ENCODE data around the gene LILRA6.
"Not testable (repeated sequence)": the region's sequence is repeated elsewhere in the genome, so short reads cannot be mapped to it uniquely, and the experiment has no call there.

The LILRA6 gene

GRCh38 chr19:54262470-54262869 lies 19.9 kb upstream of the LILRA6 start:
- DNase-seq (ENCODE audit: low read depth) = no peak

GRCh38 chr19:54262066-54262465 lies 19.5 kb upstream of the LILRA6 start:
- DNase-seq (ENCODE audit: low read depth) = no peak

- DNase-seq (ENCODE audit: low read depth) = no peak
Observed at GRCh38 chr19:54257116-54257480, 14.5 kb upstream of the LILRA6 start, which contains the start of gene LILRB5. LILRB5 (minus strand) TSS chr19:54257273; CDS start chr19:54257193, 80 bp downstream.

- DNase-seq (ENCODE audit: low read depth) = no peak
Observed at GRCh38 chr19:54256250-54257115, 13.9 kb upstream of the LILRA6 start.

GRCh38 chr19:54255105-54255775 lies 12.7 kb upstream of the LILRA6 start:
- no peak for DNase-seq (ENCODE audit: low read depth)

GRCh38 chr19:54254195-54254906 lies 11.8 kb upstream of the LILRA6 start:
- no peak for DNase-seq (ENCODE audit: low read depth)

- DNase-seq (ENCODE audit: low read depth) = no peak
Observed at GRCh38 chr19:54253331-54254194, 11.0 kb upstream of the LILRA6 start.

GRCh38 chr19:54252845-54253244 lies 10.3 kb upstream of the LILRA6 start:
- no peak for DNase-seq (ENCODE audit: low read depth)

- no peak for DNase-seq (ENCODE audit: low read depth)
Observed at GRCh38 chr19:54252243-54252642, 9.7 kb upstream of the LILRA6 start.

- no peak for DNase-seq (ENCODE audit: low read depth)
Observed at GRCh38 chr19:54248016-54248601, 5.5 kb upstream of the LILRA6 start.

GRCh38 chr19:54247106-54247930 lies 4.7 kb upstream of the LILRA6 start:
- no peak for DNase-seq (ENCODE audit: low read depth)

- DNase-seq (ENCODE audit: low read depth) = no peak
Observed at GRCh38 chr19:54245936-54246335, 3.3 kb upstream of the LILRA6 start.

- not testable (repeated sequence) for DNase-seq (ENCODE audit: low read depth)
Observed at GRCh38 chr19:54243809-54244208, 1.2 kb upstream of the LILRA6 start.

GRCh38 chr19:54242234-54242633 lies 356 bp downstream of the LILRA6 start:
- DNase-seq (ENCODE audit: low read depth) = not testable (repeated sequence)

- not testable (repeated sequence) for DNase-seq (ENCODE audit: low read depth)
Observed at GRCh38 chr19:54240372-54241336, 1.9 kb downstream of the LILRA6 start.

GRCh38 chr19:54239491-54240371 lies 2.9 kb downstream of the LILRA6 start:
- DNase-seq (ENCODE audit: low read depth) = not testable (repeated sequence)

GRCh38 chr19:54233941-54234340 lies 8.6 kb downstream of the LILRA6 start:
- DNase-seq (ENCODE audit: low read depth) = no peak
